HepG2 (cell line): ENCODE measurements around the gene MBLAC1. TPM values are rescaled to one million over a fixed set of nuclear protein-coding genes. Genes with fewer than 3 reads are reported as not detected.

Experiments used
- AGO2 ChIP-seq: fragments of 200-400 bp; formaldehyde crosslinking; optimal IDR thresholded peaks from 2 replicates; pipeline ENCODE3; 2017; ENCODE audit warnings: mild to moderate bottlenecking, low read depth, low read length, moderate library complexity
- BATF2 ChIP-seq: sonication (generic); formaldehyde crosslinking; IDR thresholded peaks from 2 replicates; pipeline ENCODE4 v1.8.0; 2022; ENCODE audit warnings: mild to moderate bottlenecking, missing genetic modification reagents, moderate library complexity
- HNF1A ChIP-seq, 2 experiments: sonication (generic) in 1 of 2; formaldehyde crosslinking in 1 of 2; IDR thresholded peaks; 2 replicates each; pipeline versions ENCODE4 v1.4.0 to v1.6.1; 2016 to 2020; ENCODE audit warnings: borderline replicate concordance in 1 of 2, low read depth in 1 of 2, mild to moderate bottlenecking in 1 of 2, missing genetic modification reagents in 1 of 2
- KMT2B ChIP-seq: IDR thresholded peaks from 2 replicates; pipeline ENCODE4 v1.6.1; 2016; ENCODE audit warnings: missing genetic modification reagents, missing compliant biosample characterization
- MBNL3 ChIP-seq: fragments of 250-450 bp; sonication (Bioruptor Pico); conservative IDR thresholded peaks from 2 replicates; pipeline ENCODE4 v1.8.0; 2022; ENCODE audit warnings: mild to moderate bottlenecking, inconsistent platforms
- NFAT5 ChIP-seq: sonication (generic); formaldehyde crosslinking; IDR thresholded peaks from 2 replicates; pipeline ENCODE4 v1.4.0; 2020; ENCODE audit warnings: missing genetic modification reagents
- PAX8 ChIP-seq: sonication (generic); formaldehyde crosslinking; IDR thresholded peaks from 2 replicates; pipeline ENCODE4 v1.8.0; 2022; ENCODE audit warnings: mild to moderate bottlenecking, missing genetic modification reagents, borderline replicate concordance
- ZNF574 ChIP-seq: sonication (generic); formaldehyde crosslinking; IDR thresholded peaks from 2 replicates; pipeline ENCODE4 v1.4.0; 2020; ENCODE audit warnings: missing genetic modification reagents
- polyA plus RNA-seq, 8 experiments: library from polyadenylated mRNA; depleted of rRNA in 3 of 8; stranded (reverse) in 7 of 8; unstranded in 1 of 8; fragments of >200 nt; fragmentation: Illumina TruSeq in 4 of 8; extraction: Trizol in 4 of 8; gene quantifications; 2 replicates each; pipeline versions ENCODE4 v1.2.1 to v1.2.3, GENCODE V29; 2011 to 2016; ENCODE audit warnings: low read depth in 4 of 8, missing spikeins in 1 of 8, mixed read lengths in 1 of 8; ENCODE audit not compliant: insufficient read depth in 1 of 8
- total RNA-seq, 5 experiments: library from RNA; depleted of rRNA; stranded (reverse); fragments of >200 nt; fragmentation: Illumina TruSeq; extraction: Trizol; gene quantifications; 2 replicates each; pipeline ENCODE4 v1.2.3, GENCODE V29; 2016; ENCODE audit warnings: low read depth in 1 of 5

The MBLAC1 gene
- total and polyA plus RNA-seq, 2 of the 13 experiments (the other 11 are each of a cell fraction or from before 2014, with no cell fraction given): 0.79 to 2.1 TPM

- TF ChIP-seq ZNF574 (peak; percentile 85), KMT2B (CRISPR knock-in tag) (peak; percentile 59; the same call in 1 of the 2 replicates), PAX8 (CRISPR knock-in tag) (no peak), MBNL3 (CRISPR knock-in tag) (no peak), BATF2 (CRISPR knock-in tag) (no peak), AGO2 (peak; percentile 97), NFAT5 (no peak), HNF1A (IDR thresholded peaks at IDR 0.05; ENCODE audit: low read depth) (no peak), HNF1A (CRISPR knock-in tag; IDR thresholded peaks at IDR 0.05; ENCODE audit: borderline replicate concordance) (peak; percentile 51; the same call in 1 of the 2 replicates)
These were observed 31.7 kb downstream of the MBLAC1 start, which contains the start of gene TRAPPC14 (continued) for GRCh38 chr7:100158229-100159098.
